ENCODE data around the gene CDKN3. TPM values are rescaled to one million over a fixed set of nuclear protein-coding genes. Genes with fewer than 3 reads are reported as not detected.
A peak's percentile ranks its signal among the peaks of the same experiment; 100 is the strongest.

The CDKN3 gene
- total RNA-seq, 2 experiments from 2014 or later: 150 to 157 TPM

- no TSS peak for BruUV-seq (replicated peaks)
- H4K20me1 ChIP-seq (ENCODE audit: insufficient read depth, low read length): no peaks in the 10 kb centered on the region
- no peaks in the 10 kb centered on the region for H3K79me2 ChIP-seq (ENCODE audit: insufficient read depth, low read depth, low read length)
- H2AFZ ChIP-seq (ENCODE audit: low read length): peak overlapping the region; percentile 68; the same call in 1 of the 2 replicates
- no peak overlapping the region for H3K4me2 ChIP-seq (ENCODE audit: low read length)
- H3K9me2 ChIP-seq (ENCODE audit: insufficient read depth, low read length): no peaks in the 10 kb centered on the region; the same call in 1 of the 2 replicates
- H3K4me3 ChIP-seq (ENCODE audit: low read depth, low read length, poor library complexity, severe bottlenecking): no peak overlapping the region
- H3K4me1 ChIP-seq (ENCODE audit: insufficient read depth, low read length, poor library complexity, severe bottlenecking): no peaks in the 10 kb centered on the region
- POLR2A ChIA-PET: interaction anchor here (1.1 to 1.2 kb wide), 3 partner anchors 9 to 59 kb away, joined by 4 to 6 read pairs (median 5); partner anchors contain the start of gene CGRRF1
- TF ChIP-seq, protein P1, sequence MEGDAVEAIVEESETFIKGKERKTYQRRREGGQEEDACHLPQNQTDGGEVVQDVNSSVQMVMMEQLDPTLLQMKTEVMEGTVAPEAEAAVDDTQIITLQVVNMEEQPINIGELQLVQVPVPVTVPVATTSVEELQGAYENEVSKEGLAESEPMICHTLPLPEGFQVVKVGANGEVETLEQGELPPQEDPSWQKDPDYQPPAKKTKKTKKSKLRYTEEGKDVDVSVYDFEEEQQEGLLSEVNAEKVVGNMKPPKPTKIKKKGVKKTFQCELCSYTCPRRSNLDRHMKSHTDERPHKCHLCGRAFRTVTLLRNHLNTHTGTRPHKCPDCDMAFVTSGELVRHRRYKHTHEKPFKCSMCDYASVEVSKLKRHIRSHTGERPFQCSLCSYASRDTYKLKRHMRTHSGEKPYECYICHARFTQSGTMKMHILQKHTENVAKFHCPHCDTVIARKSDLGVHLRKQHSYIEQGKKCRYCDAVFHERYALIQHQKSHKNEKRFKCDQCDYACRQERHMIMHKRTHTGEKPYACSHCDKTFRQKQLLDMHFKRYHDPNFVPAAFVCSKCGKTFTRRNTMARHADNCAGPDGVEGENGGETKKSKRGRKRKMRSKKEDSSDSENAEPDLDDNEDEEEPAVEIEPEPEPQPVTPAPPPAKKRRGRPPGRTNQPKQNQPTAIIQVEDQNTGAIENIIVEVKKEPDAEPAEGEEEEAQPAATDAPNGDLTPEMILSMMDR (conservative IDR thresholded peaks at IDR 0.05; ENCODE audit: low read length): no peak
- no peak for TF ChIP-seq EZH2phosphoT487 (IDR thresholded peaks at IDR 0.05; ENCODE audit: borderline replicate concordance, low read depth, low read length)
- no peak overlapping the region for H3K27ac ChIP-seq (ENCODE audit: low read depth, low read length, poor library complexity, severe bottlenecking)
- peak; percentile 8 for DNase-seq (ENCODE audit: low spot score)
- CTCF ChIA-PET (ENCODE audit: unreplicated experiment): no interaction called here
- no peaks in the 10 kb centered on the region for H3K9me3 ChIP-seq (ENCODE audit: low read length)
- no peaks in the 10 kb centered on the region for H3K36me3 ChIP-seq (ENCODE audit: insufficient read depth, low read length)
- intact Hi-C loops (cut with micrococcal nuclease; ENCODE audit: unreplicated experiment): no loop called here
Measured at GRCh38 chr14:54450535-54450934, 53.7 kb downstream of the CDKN3 start.

- BruUV-seq (replicated peaks): no TSS peak
- Histone ChIP-seq H3K9me2 (ENCODE audit: insufficient read depth, low read length) (no peaks in the 10 kb centered on the region; the same call in 1 of the 2 replicates), H3K4me3 (ENCODE audit: low read depth, low read length, poor library complexity, severe bottlenecking) (no peak overlapping the region), H3K4me1 (ENCODE audit: insufficient read depth, low read length, poor library complexity, severe bottlenecking) (no peaks in the 10 kb centered on the region), H4K20me1 (ENCODE audit: insufficient read depth, low read length) (no peaks in the 10 kb centered on the region), H3K36me3 (ENCODE audit: insufficient read depth, low read length) (no peaks in the 10 kb centered on the region), H3K79me2 (ENCODE audit: insufficient read depth, low read depth, low read length) (no peaks in the 10 kb centered on the region), H3K9me3 (ENCODE audit: low read length) (no peaks in the 10 kb centered on the region), H2AFZ (ENCODE audit: low read length) (peak overlapping the region; percentile 68; the same call in 1 of the 2 replicates), H3K27ac (ENCODE audit: low read depth, low read length, poor library complexity, severe bottlenecking) (no peak overlapping the region), H3K4me2 (ENCODE audit: low read length) (no peak overlapping the region)
- intact Hi-C loops (cut with micrococcal nuclease; ENCODE audit: unreplicated experiment): no loop called here
- no peak for DNase-seq (ENCODE audit: low spot score)
- TF ChIP-seq EZH2phosphoT487 (IDR thresholded peaks at IDR 0.05; ENCODE audit: borderline replicate concordance, low read depth, low read length): no peak
- TF ChIP-seq, protein P1 (conservative IDR thresholded peaks at IDR 0.05; ENCODE audit: low read length): no peak
- CTCF ChIA-PET (ENCODE audit: unreplicated experiment): no interaction called here
- POLR2A ChIA-PET: interaction anchor here (1.1 kb wide), 1 partner anchor 58 kb away, joined by 4 read pairs; the partner anchor contains the start of gene CGRRF1
Measured at GRCh38 chr14:54451121-54451601, 54.4 kb downstream of the CDKN3 start.

DNA sequence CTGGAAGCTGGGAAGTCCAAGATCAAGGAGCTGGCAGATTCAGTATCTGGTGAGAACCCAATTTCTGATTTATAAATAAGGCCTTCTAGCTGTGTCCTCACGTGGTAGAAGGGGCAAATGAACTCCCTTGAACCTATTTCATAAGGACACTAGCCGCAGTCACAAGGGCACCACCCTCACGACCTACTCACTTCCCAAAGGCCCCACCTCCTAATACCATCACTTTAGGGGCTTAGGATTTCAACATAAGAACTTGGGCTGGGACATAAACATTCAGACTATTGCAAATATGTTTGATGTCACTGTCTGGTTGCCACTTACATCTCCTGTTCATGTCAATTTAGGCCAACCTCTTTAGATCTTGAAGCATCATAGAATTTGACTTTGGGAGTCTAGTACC lies 55.2 kb downstream of the CDKN3 start:
- Histone ChIP-seq H3K79me2 (ENCODE audit: insufficient read depth, low read depth, low read length) (no peaks in the 10 kb centered on the region), H3K4me2 (ENCODE audit: low read length) (no peak overlapping the region), H3K4me1 (ENCODE audit: insufficient read depth, low read length, poor library complexity, severe bottlenecking) (no peaks in the 10 kb centered on the region), H4K20me1 (ENCODE audit: insufficient read depth, low read length) (no peaks in the 10 kb centered on the region), H3K9me3 (ENCODE audit: low read length) (no peaks in the 10 kb centered on the region), H3K4me3 (ENCODE audit: low read depth, low read length, poor library complexity, severe bottlenecking) (no peak overlapping the region), H2AFZ (ENCODE audit: low read length) (no peak overlapping the region), H3K9me2 (ENCODE audit: insufficient read depth, low read length) (no peaks in the 10 kb centered on the region; the same call in 1 of the 2 replicates), H3K36me3 (ENCODE audit: insufficient read depth, low read length) (no peaks in the 10 kb centered on the region), H3K27ac (ENCODE audit: low read depth, low read length, poor library complexity, severe bottlenecking) (no peak overlapping the region)
- no TSS peak for BruUV-seq (replicated peaks)
- DNase-seq (ENCODE audit: low spot score): no peak
- TF ChIP-seq EZH2phosphoT487 (IDR thresholded peaks at IDR 0.05; ENCODE audit: borderline replicate concordance, low read depth, low read length): no peak
- TF ChIP-seq, protein P1 (conservative IDR thresholded peaks at IDR 0.05; ENCODE audit: low read length): no peak
- CTCF ChIA-PET (ENCODE audit: unreplicated experiment): no interaction called here
- intact Hi-C loops (cut with micrococcal nuclease; ENCODE audit: unreplicated experiment): no loop called here
- POLR2A ChIA-PET: no interaction called here

All from OCI-LY7 (cell line).